ENCODE results near the gene FXYD3. TPM values are rescaled to one million over a fixed set of nuclear protein-coding genes. Genes with fewer than 3 reads are reported as not detected.
A peak's percentile ranks its signal among the peaks of the same experiment; 100 is the strongest.
"Not testable (repeated sequence)": the region's sequence is repeated elsewhere in the genome, so short reads cannot be mapped to it uniquely, and the experiment has no call there.

The FXYD3 gene
- total RNA-seq, 2 donors from 2014 or later, result not detected

- no peak overlapping the region for H3K27ac Mint-ChIP-seq
- no peaks in the 10 kb centered on the region for H3K36me3 Mint-ChIP-seq (ENCODE audit: low read depth)
- H3K4me3 Mint-ChIP-seq, result no peak overlapping the region
- peaks cover 13% of the 10 kb centered on the region for H3K4me1 Mint-ChIP-seq
- no peak for ATAC-seq (replicated peaks)
- no peaks in the 10 kb centered on the region for H3K27me3 Mint-ChIP-seq
- H3K9me3 Mint-ChIP-seq, result no peaks in the 10 kb centered on the region
These were observed 5.3 kb downstream of the FXYD3 start for GRCh38 chr19:35120898-35121297.

GRCh38 chr19:35122687-35123551 lies 7.3 kb downstream of the FXYD3 start:
- Mint-ChIP-seq H3K4me1 (peaks cover 13% of the 10 kb centered on the region), H3K27ac (no peak overlapping the region), H3K4me3 (no peak overlapping the region), H3K9me3 (no peaks in the 10 kb centered on the region), H3K36me3 (ENCODE audit: low read depth) (no peaks in the 10 kb centered on the region), H3K27me3 (no peaks in the 10 kb centered on the region)
- no peak for ATAC-seq (replicated peaks)

- Mint-ChIP-seq H3K27me3 (no peaks in the 10 kb centered on the region), H3K9me3 (no peaks in the 10 kb centered on the region), H3K4me3 (peak overlapping the region; percentile 91), H3K36me3 (ENCODE audit: low read depth) (no peaks in the 10 kb centered on the region), H3K4me1 (peaks cover 13% of the 10 kb centered on the region), H3K27ac (no peak overlapping the region)
- ATAC-seq (replicated peaks), result no peak
These were observed 8.0 kb downstream of the FXYD3 start for GRCh38 chr19:35123573-35123972.

- Mint-ChIP-seq H3K9me3 (no peaks in the 10 kb centered on the region), H3K4me3 (peak overlapping the region; percentile 91), H3K27ac (peak overlapping the region; percentile 86), H3K27me3 (no peaks in the 10 kb centered on the region), H3K4me1 (peaks cover 13% of the 10 kb centered on the region), H3K36me3 (ENCODE audit: low read depth) (no peaks in the 10 kb centered on the region)
- ATAC-seq (replicated peaks), result peak; percentile 99
These were observed 8.8 kb downstream of the FXYD3 start for GRCh38 chr19:35124098-35125060.

- Mint-ChIP-seq H3K4me1 (peaks cover 13% of the 10 kb centered on the region), H3K27ac (peak overlapping the region; percentile 68), H3K27me3 (no peaks in the 10 kb centered on the region), H3K4me3 (peak overlapping the region; percentile 91), H3K36me3 (ENCODE audit: low read depth) (no peaks in the 10 kb centered on the region), H3K9me3 (no peaks in the 10 kb centered on the region)
- no peak for ATAC-seq (replicated peaks)
These were observed 9.7 kb downstream of the FXYD3 start for GRCh38 chr19:35125270-35125717.

- Mint-ChIP-seq H3K36me3 (ENCODE audit: low read depth) (no peaks in the 10 kb centered on the region), H3K4me3 (peak overlapping the region; percentile 91), H3K27me3 (no peaks in the 10 kb centered on the region), H3K4me1 (peaks cover 13% of the 10 kb centered on the region), H3K27ac (peak overlapping the region; percentile 68), H3K9me3 (no peaks in the 10 kb centered on the region)
- no peak for ATAC-seq (replicated peaks)
These were observed 10.4 kb downstream of the FXYD3 start for GRCh38 chr19:35125749-35126623.

GRCh38 chr19:35126624-35126959 lies 11.0 kb downstream of the FXYD3 start:
- H3K36me3 Mint-ChIP-seq (ENCODE audit: low read depth), result no peaks in the 10 kb centered on the region
- H3K27me3 Mint-ChIP-seq, result no peaks in the 10 kb centered on the region
- H3K4me1 Mint-ChIP-seq, result peaks cover 13% of the 10 kb centered on the region
- no peak for ATAC-seq (replicated peaks)
- H3K27ac Mint-ChIP-seq, result no peak overlapping the region
- no peaks in the 10 kb centered on the region for H3K9me3 Mint-ChIP-seq
- H3K4me3 Mint-ChIP-seq, result no peak overlapping the region

- Mint-ChIP-seq H3K36me3 (ENCODE audit: low read depth) (no peaks in the 10 kb centered on the region), H3K27me3 (no peaks in the 10 kb centered on the region), H3K4me3 (no peak overlapping the region), H3K4me1 (peaks cover 13% of the 10 kb centered on the region), H3K9me3 (peaks cover 4% of the 10 kb centered on the region), H3K27ac (no peak overlapping the region)
- no peak for ATAC-seq (replicated peaks)
These were observed 12.2 kb downstream of the FXYD3 start for GRCh38 chr19:35127871-35128270.

- peaks cover 8% of the 10 kb centered on the region for H3K9me3 Mint-ChIP-seq
- peaks cover 13% of the 10 kb centered on the region for H3K4me1 Mint-ChIP-seq
- no peaks in the 10 kb centered on the region for H3K27me3 Mint-ChIP-seq
- ATAC-seq (replicated peaks), result no peak
- no peak overlapping the region for H3K4me3 Mint-ChIP-seq
- H3K36me3 Mint-ChIP-seq (ENCODE audit: low read depth), result no peaks in the 10 kb centered on the region
- no peak overlapping the region for H3K27ac Mint-ChIP-seq
These were observed 12.9 kb downstream of the FXYD3 start for GRCh38 chr19:35128398-35129057.

- H3K9me3 Mint-ChIP-seq; H3K27me3 Mint-ChIP-seq; H3K4me3 Mint-ChIP-seq; H3K4me1 Mint-ChIP-seq; ATAC-seq (replicated peaks); H3K27ac Mint-ChIP-seq; H3K36me3 Mint-ChIP-seq (ENCODE audit: low read depth): not testable (repeated sequence)
These were observed 14.2 kb downstream of the FXYD3 start for GRCh38 chr19:35129724-35130274.

- Mint-ChIP-seq H3K36me3 (ENCODE audit: low read depth) (no peaks in the 10 kb centered on the region), H3K9me3 (peaks cover 8% of the 10 kb centered on the region), H3K4me1 (peaks cover 5% of the 10 kb centered on the region), H3K27me3 (no peaks in the 10 kb centered on the region), H3K27ac (no peak overlapping the region), H3K4me3 (no peak overlapping the region)
- no peak for ATAC-seq (replicated peaks)
These were observed 15.4 kb downstream of the FXYD3 start for GRCh38 chr19:35130761-35131720.

GRCh38 chr19:35132254-35132653 lies 16.6 kb downstream of the FXYD3 start:
- H3K27me3 Mint-ChIP-seq, result no peaks in the 10 kb centered on the region
- peaks cover 5% of the 10 kb centered on the region for H3K4me1 Mint-ChIP-seq
- peaks cover 8% of the 10 kb centered on the region for H3K9me3 Mint-ChIP-seq
- no peaks in the 10 kb centered on the region for H3K36me3 Mint-ChIP-seq (ENCODE audit: low read depth)
- no peak for ATAC-seq (replicated peaks)
- no peak overlapping the region for H3K4me3 Mint-ChIP-seq
- no peak overlapping the region for H3K27ac Mint-ChIP-seq

All from activated T-helper 17 cell treated with anti-CD3 and anti-CD28 coated beads, Interleukin-2, amount 50 U/mL, for 72 hours (primary cell).